Right renal cortex interstitium (tissue), 3 donors: ENCODE results near the gene NKD1. TPM values are rescaled to one million over a fixed set of nuclear protein-coding genes. Genes with fewer than 3 reads are reported as not detected.

Experiments used
- DNase-seq, 3 donors: peaks; one replicate each; pipeline ENCODE4 v3.0.0-alpha.2; 2013; ENCODE audit warnings: low read depth in 3 of 3, low spot score in 2 of 3
- polyA plus RNA-seq, 3 donors: library from polyadenylated mRNA; unstranded; fragments of 120-200 nt; gene quantifications; one replicate each; pipeline ENCODE4 v1.2.1, GENCODE V29; 2013; ENCODE audit not compliant: insufficient read length in 3 of 3

The NKD1 gene
- polyA plus RNA-seq, 3 donors, result 9.3 to 11.2 (median 10.4) TPM

GRCh38 chr16:50609471-50609870, 61.3 kb downstream of the NKD1 start:
- no peak for DNase-seq

GRCh38 chr16:50610331-50611262, 62.4 kb downstream of the NKD1 start:
- DNase-seq, result no peak

DNA sequence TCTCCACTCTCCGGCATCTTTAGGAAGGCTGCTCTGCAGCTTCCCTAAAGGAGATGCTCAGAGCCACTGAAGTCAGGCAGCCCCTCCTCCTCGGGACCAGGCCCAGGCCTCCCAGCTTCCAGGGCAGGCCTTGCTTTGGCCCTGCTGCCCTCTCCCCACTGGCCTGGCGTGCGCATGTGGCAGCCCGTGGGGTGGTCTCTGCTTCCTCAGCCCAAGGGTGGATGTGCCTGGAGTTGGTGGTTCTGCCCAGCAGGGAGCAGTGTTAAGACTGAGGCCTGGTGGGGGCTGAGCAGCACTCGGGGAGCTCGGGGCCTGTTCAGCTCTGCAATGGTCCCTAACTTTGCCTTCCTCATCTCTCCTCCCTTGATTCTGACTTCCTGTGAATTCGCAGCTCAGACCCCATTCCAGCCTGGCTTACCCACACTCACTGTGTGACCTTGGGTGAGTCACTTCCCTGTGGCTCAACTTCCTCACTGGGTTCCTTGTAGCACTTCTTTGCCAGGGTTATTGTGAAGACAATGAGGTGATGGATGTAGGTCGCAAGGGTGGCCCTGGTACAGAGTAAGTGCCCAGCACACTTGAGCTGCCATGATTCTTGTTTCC, 63.2 kb downstream of the NKD1 start:
- DNase-seq, result no peak

GRCh38 chr16:50611995-50612848, 64.0 kb downstream of the NKD1 start:
- DNase-seq, result no peak

DNA sequence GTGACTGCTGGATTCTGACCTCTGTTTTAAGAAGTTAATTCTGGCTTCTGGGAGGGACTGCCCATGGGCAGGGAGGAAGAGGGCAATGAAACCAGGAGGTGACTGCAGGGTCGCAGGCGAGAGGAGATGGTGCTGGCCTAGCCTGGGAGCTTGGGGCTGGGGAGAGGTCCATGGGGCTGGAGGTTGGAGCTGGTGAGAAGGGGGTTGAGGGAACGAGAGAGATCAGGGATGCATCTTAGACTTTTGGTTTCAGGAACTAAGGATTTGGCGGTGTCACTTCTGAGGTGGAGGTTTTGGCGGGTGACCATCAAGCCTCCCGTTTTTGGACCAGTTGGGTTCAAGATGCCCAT, 64.6 kb downstream of the NKD1 start:
- DNase-seq, result no peak

- DNase-seq, result peak in 1 of 3 donors; percentile 65
Observed at GRCh38 chr16:50613281-50613963, 65.2 kb downstream of the NKD1 start.

DNA sequence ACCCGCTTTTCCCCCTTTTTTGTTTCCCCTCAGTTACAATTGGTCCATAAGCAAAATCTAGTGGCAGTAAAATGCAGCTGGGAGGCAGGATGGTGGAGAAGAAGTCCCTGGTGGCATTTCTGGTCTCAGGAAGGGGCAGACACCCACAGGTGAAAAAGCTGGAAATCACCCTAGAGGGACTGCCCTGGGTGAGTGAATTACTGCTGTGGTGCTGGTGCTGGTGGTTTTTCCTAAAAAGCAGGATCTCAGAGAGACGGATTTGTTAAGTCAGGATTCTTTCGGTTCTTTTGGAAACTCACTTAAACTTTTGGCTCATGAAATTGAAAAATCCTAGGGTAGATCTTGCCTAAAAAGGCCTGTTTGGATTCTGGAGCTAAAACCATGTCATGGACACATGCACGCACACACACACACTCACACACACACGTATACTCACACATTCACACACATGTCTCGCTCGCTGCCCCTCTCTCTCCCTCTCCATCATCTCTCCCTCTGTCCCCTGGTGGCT, 65.8 kb downstream of the NKD1 start:
- DNase-seq, result no peak

DNA sequence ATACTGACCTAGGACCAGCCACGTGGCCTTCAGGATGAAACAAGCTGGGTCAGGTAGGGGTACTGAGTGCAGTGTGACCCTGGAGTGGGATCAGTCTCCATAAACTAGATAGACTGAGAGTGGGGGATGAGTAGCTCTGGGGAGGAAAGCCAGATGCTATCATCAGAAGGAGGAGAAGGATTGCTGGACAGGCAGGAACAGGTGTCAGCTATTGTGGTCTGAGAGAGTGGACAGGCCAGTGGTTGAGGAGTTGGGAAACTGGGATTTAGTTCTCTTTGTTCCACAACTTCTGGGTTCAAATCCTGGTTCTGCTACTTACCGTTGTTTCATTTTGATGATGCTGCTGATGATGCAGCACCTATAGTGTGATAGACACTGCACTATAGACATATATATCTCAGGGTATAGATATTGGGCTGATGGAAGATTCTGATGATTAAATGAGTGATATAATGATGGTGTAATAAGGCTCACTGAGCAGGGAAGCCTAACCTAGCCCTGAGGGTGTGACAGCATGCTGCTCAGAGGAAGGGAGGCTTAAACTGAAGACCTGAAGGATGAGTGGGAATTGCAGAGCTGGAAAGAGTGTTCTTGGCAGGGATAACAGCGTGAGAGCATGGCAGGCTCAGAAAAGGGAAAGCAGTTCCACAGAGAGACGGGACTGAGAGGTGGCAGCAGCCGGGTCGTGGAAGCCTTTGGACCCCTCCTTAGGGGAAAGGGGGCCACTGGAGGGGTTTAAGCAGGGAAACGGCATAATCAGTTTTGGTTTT, 66.9 kb downstream of the NKD1 start:
- DNase-seq, result no peak

DNA sequence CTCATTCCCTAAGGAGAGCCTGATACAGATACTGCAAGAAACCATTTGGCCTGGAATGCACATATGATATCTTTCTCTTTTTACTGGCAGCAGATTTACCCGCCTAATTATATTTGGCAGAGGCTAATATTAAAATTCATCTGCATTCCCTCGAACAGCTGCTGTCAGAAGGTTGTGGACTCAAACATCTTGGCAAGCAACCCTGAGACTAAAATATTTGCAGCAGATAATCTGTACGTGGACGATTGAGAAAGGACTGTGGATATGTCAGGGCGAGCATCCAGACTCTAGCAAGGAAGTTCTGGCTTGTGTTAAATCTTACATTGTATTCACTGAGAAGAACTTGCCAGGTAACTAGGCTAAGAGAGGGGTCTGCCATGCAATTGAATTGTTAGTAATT, 67.7 kb downstream of the NKD1 start:
- DNase-seq, result no peak

GRCh38 chr16:50616386-50616785, 68.2 kb downstream of the NKD1 start:
- DNase-seq, result no peak

- DNase-seq, result no peak
Observed at GRCh38 chr16:50616883-50617645, 68.9 kb downstream of the NKD1 start.

DNA sequence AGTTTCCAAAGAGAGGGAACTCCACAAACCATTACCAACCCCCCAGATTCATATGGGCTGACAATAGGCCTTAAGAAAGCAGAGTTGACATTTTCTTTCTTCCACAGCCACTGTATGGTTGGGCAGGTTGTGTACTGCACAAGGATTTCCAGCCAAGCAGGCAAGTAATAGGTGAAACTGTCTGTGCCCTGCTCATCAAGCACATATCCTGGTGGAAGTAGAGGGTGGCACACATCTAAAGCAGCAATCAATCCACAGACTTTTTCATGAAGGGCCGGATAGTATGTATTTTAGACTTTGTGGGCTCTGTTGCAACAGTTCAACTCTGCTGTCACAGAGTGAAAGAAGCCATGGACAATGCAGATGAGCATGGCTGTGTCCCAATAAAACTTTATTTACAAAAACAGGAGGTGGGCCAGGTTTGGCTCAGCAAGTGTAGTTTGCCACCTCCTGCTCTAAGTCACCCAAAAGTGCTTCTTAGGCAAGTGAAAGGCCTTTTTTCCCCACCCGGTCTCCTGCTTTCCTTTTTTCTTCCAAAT, 69.5 kb downstream of the NKD1 start:
- DNase-seq, result no peak

- no peak for DNase-seq
Observed at GRCh38 chr16:50618238-50618918, 70.2 kb downstream of the NKD1 start.

GRCh38 chr16:50619702-50620491, 71.7 kb downstream of the NKD1 start:
- DNase-seq, result no peak

GRCh38 chr16:50620646-50621451, 72.7 kb downstream of the NKD1 start:
- DNase-seq, result no peak

- DNase-seq, result no peak
Observed at GRCh38 chr16:50621452-50621792, 73.2 kb downstream of the NKD1 start.

DNA sequence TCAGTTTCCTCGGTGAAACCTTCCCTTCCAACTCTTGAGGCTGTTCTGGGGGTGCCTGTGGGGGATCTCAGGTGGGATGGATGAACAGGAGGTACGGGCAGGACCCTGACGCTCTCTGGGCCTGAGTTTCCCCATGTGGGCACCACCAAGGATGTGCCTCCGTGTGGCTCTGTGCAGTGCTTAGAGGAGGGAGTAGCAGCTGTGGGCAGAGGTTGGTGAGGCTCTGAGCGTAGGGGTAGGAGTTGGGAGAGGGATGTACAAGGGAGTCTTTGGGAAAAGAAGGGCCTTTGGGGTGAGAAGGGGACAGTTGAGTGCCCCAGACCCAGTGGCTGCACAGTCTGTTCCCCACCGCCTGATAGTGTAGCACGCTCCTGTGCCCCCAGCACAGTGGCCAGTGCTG, 73.8 kb downstream of the NKD1 start:
- no peak for DNase-seq
